ENCODE measurements around the gene PSMA3.

DNA sequence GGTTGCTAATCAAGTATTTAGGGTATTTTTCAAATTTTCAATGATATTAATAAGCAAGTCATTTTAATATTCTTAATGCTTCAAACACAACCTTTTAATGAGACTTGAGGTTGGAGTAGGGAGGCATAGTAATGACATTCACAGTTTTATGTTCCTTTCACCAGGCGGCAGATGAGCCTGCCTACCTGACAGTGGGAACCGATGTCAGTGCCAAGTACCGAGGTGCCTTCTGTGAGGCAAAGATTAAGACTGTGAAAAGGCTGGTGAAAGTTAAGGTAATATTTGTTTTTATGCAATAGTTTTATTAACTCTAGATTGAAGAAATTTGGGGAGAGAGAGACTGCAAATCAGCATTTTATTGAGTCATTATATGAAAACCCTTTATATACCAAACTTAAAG lies 56.8 kb downstream of the PSMA3 start:
- TF ChIP-seq, protein P1, sequence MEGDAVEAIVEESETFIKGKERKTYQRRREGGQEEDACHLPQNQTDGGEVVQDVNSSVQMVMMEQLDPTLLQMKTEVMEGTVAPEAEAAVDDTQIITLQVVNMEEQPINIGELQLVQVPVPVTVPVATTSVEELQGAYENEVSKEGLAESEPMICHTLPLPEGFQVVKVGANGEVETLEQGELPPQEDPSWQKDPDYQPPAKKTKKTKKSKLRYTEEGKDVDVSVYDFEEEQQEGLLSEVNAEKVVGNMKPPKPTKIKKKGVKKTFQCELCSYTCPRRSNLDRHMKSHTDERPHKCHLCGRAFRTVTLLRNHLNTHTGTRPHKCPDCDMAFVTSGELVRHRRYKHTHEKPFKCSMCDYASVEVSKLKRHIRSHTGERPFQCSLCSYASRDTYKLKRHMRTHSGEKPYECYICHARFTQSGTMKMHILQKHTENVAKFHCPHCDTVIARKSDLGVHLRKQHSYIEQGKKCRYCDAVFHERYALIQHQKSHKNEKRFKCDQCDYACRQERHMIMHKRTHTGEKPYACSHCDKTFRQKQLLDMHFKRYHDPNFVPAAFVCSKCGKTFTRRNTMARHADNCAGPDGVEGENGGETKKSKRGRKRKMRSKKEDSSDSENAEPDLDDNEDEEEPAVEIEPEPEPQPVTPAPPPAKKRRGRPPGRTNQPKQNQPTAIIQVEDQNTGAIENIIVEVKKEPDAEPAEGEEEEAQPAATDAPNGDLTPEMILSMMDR (IDR thresholded peaks at IDR 0.05; ENCODE audit: insufficient read depth, low read depth, low read length) = no peak
- TF ChIP-seq EZH2 (IDR thresholded peaks at IDR 0.05; ENCODE audit: insufficient read depth, low read length) = no peak

All from astrocyte (in vitro differentiated cells and primary cell).